Activated T-cell treated with anti-CD3 and anti-CD28 coated beads for 1 hour (primary cell): ENCODE data around the gene RNLS.
"Not testable (repeated sequence)": the region's sequence is repeated elsewhere in the genome, so short reads cannot be mapped to it uniquely, and the experiment has no call there.

Source experiments
- DNase-seq: peaks from one replicate; pipeline ENCODE4 v3.0.0-alpha.2; 2020; ENCODE audit warnings: low read depth

The RNLS gene

GRCh38 chr10:88522715-88523114, 60.4 kb downstream of the RNLS start:
- no peak for DNase-seq

- DNase-seq = no peak
Observed at GRCh38 chr10:88521791-88522190, 61.3 kb downstream of the RNLS start.

GRCh38 chr10:88515235-88515634, 67.9 kb downstream of the RNLS start:
- no peak for DNase-seq

GRCh38 chr10:88512599-88512998, 70.5 kb downstream of the RNLS start:
- no peak for DNase-seq

GRCh38 chr10:88508796-88509195, 74.3 kb downstream of the RNLS start:
- DNase-seq = no peak

GRCh38 chr10:88507826-88508453, 75.2 kb downstream of the RNLS start:
- DNase-seq = no peak

- DNase-seq = no peak
Observed at GRCh38 chr10:88507404-88507803, 75.7 kb downstream of the RNLS start.

GRCh38 chr10:88505680-88506215, 77.4 kb downstream of the RNLS start:
- DNase-seq = no peak

GRCh38 chr10:88505265-88505664, 77.9 kb downstream of the RNLS start:
- DNase-seq = no peak

GRCh38 chr10:88500656-88501055, 82.5 kb downstream of the RNLS start:
- no peak for DNase-seq

GRCh38 chr10:88499569-88500470, 83.3 kb downstream of the RNLS start:
- no peak for DNase-seq

GRCh38 chr10:88497913-88498312, 85.2 kb downstream of the RNLS start:
- no peak for DNase-seq

- DNase-seq = no peak
Observed at GRCh38 chr10:88494537-88494936, 88.6 kb downstream of the RNLS start.

GRCh38 chr10:88493691-88494483, 89.2 kb downstream of the RNLS start:
- DNase-seq = no peak

- DNase-seq = no peak
Observed at GRCh38 chr10:88491314-88491713, 91.8 kb downstream of the RNLS start.

GRCh38 chr10:88490231-88490980, 92.7 kb downstream of the RNLS start:
- DNase-seq = no peak

GRCh38 chr10:88489107-88489506, 94.0 kb downstream of the RNLS start:
- DNase-seq = no peak

- not testable (repeated sequence) for DNase-seq
Observed at GRCh38 chr10:88486816-88487215, 96.3 kb downstream of the RNLS start.

GRCh38 chr10:88482220-88482619, 100.9 kb downstream of the RNLS start:
- DNase-seq = no peak

- no peak for DNase-seq
Observed at GRCh38 chr10:88478256-88478655, 104.9 kb downstream of the RNLS start.

GRCh38 chr10:88477343-88478085, 105.6 kb downstream of the RNLS start:
- DNase-seq = no peak
